GM12892 (cell line): ENCODE results near the gene OSBPL6.

Experiments used
- POLR2A ChIP-seq: IDR thresholded peaks from 2 replicates; pipeline ENCODE4 v1.6.1; 2011; ENCODE audit warnings: low read depth, low read length, control low read depth
- POLR2AphosphoS5 ChIP-seq: IDR thresholded peaks from 2 replicates; pipeline ENCODE4 v1.6.1; 2011; ENCODE audit warnings: low read depth, low read length, control low read depth

DNA sequence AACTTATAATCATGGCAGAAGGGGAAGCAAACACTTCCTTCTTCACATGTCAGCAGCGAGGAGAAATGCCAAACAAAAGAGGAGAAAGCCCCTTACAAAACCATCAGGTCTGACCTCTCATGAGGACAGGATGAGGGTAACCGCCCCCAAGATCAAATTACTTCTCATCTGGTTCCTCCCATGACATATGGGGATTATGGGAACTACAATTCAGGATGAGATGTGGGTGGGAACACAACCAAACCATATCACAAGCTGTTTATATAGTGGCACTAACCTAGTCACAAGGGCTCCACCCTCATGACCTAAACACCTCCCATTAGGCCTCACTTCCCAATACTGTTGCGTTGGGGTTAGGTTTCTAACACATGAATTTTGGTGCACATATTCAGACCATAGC lies 110.0 kb downstream of the OSBPL6 start:
- no peak for TF ChIP-seq POLR2A
- no peak for TF ChIP-seq POLR2AphosphoS5
